ENCODE results near the gene PRLHR. TPM values are rescaled to one million over a fixed set of nuclear protein-coding genes. Genes with fewer than 3 reads are reported as not detected.
A peak's percentile ranks its signal among the peaks of the same experiment; 100 is the strongest.

Gene PRLHR
- total RNA-seq, 1 donor from 2014 or later: not detected

- DNase-seq (no peak), ATAC-seq (ENCODE audit: low read depth) (no peak)
- intact Hi-C loops (cut with micrococcal nuclease): loop anchor here (2.0 kb wide), 1 partner anchor 1049 kb away; no protein-coding TSS in a partner anchor
- TF ChIP-seq CTCF (IDR thresholded peaks at IDR 0.05): no peak
- CTCF ChIA-PET: no interaction called here
- Mint-ChIP-seq H3K27me3 (peaks cover 52% of the 10 kb centered on the region), H3K36me3 (ENCODE audit: low read depth) (no peaks in the 10 kb centered on the region), H3K4me1 (no peaks in the 10 kb centered on the region), H3K27ac (no peak overlapping the region), H3K4me3 (no peak overlapping the region), H3K9me3 (no peaks in the 10 kb centered on the region)
- POLR2A ChIA-PET: no interaction called here
Measured at GRCh38 chr10:118545381-118545780, 50.1 kb downstream of the PRLHR start.

GRCh38 chr10:118544401-118544948, 51.0 kb downstream of the PRLHR start:
- TF ChIP-seq CTCF (IDR thresholded peaks at IDR 0.05): no peak
- no peak for DNase-seq
- CTCF ChIA-PET: no interaction called here
- H3K27ac Mint-ChIP-seq: no peak overlapping the region
- ATAC-seq (ENCODE audit: low read depth): no peak
- intact Hi-C loops (cut with micrococcal nuclease): loop anchor here (2.0 kb wide), 1 partner anchor 1048 kb away; no protein-coding TSS in a partner anchor
- POLR2A ChIA-PET: no interaction called here
- H3K27me3 Mint-ChIP-seq: peaks cover 52% of the 10 kb centered on the region
- H3K4me1 Mint-ChIP-seq: no peaks in the 10 kb centered on the region
- no peak overlapping the region for H3K4me3 Mint-ChIP-seq
- no peaks in the 10 kb centered on the region for H3K36me3 Mint-ChIP-seq (ENCODE audit: low read depth)
- no peaks in the 10 kb centered on the region for H3K9me3 Mint-ChIP-seq

GRCh38 chr10:118543714-118544400, 51.6 kb downstream of the PRLHR start:
- Mint-ChIP-seq H3K27me3 (peaks cover 52% of the 10 kb centered on the region), H3K9me3 (no peaks in the 10 kb centered on the region), H3K4me3 (no peak overlapping the region), H3K27ac (no peak overlapping the region), H3K36me3 (ENCODE audit: low read depth) (no peaks in the 10 kb centered on the region), H3K4me1 (no peaks in the 10 kb centered on the region)
- ATAC-seq (ENCODE audit: low read depth) (peak; percentile 37), DNase-seq (no peak)
- POLR2A ChIA-PET: no interaction called here
- no peak for TF ChIP-seq CTCF (IDR thresholded peaks at IDR 0.05)
- CTCF ChIA-PET: no interaction called here
- intact Hi-C loops (cut with micrococcal nuclease): loop anchor here (2.0 kb wide), 1 partner anchor 1047 kb away; no protein-coding TSS in a partner anchor

GRCh38 chr10:118542745-118543144, 52.7 kb downstream of the PRLHR start:
- CTCF ChIA-PET: no interaction called here
- Mint-ChIP-seq H3K27me3 (peaks cover 46% of the 10 kb centered on the region), H3K27ac (no peak overlapping the region), H3K4me3 (no peak overlapping the region), H3K36me3 (ENCODE audit: low read depth) (no peaks in the 10 kb centered on the region), H3K9me3 (no peaks in the 10 kb centered on the region), H3K4me1 (no peaks in the 10 kb centered on the region)
- POLR2A ChIA-PET: no interaction called here
- DNase-seq (no peak), ATAC-seq (ENCODE audit: low read depth) (no peak)
- no peak for TF ChIP-seq CTCF (IDR thresholded peaks at IDR 0.05)
- intact Hi-C loops (cut with micrococcal nuclease): no loop called here

GRCh38 chr10:118542205-118542604, 53.2 kb downstream of the PRLHR start:
- intact Hi-C loops (cut with micrococcal nuclease): no loop called here
- ChIA-PET CTCF (no interaction called here), POLR2A (no interaction called here)
- ATAC-seq (ENCODE audit: low read depth): no peak
- no peak for TF ChIP-seq CTCF (IDR thresholded peaks at IDR 0.05)
- H3K4me1 Mint-ChIP-seq: no peaks in the 10 kb centered on the region
- H3K36me3 Mint-ChIP-seq (ENCODE audit: low read depth): no peaks in the 10 kb centered on the region
- no peak overlapping the region for H3K4me3 Mint-ChIP-seq
- H3K27ac Mint-ChIP-seq: no peak overlapping the region
- H3K9me3 Mint-ChIP-seq: no peaks in the 10 kb centered on the region
- DNase-seq: no peak
- peaks cover 45% of the 10 kb centered on the region for H3K27me3 Mint-ChIP-seq
